ENCODE results near the gene EIF2B2. TPM values are rescaled to one million over a fixed set of nuclear protein-coding genes. Genes with fewer than 3 reads are reported as not detected.

EIF2B2 gene
- total and polyA plus RNA-seq, 10 of the 15 experiments (the other 5 are each of a cell fraction or from before 2014, with no cell fraction given) = 17.4 to 168 (median 65.5) TPM

- TF ChIP-seq ZBTB11 (CRISPR knock-in tag; IDR thresholded peaks at IDR 0.05) = no peak
- TF ChIP-seq RBBP5 (conservative IDR thresholded peaks at IDR 0.05) = no peak
- TF ChIP-seq USF2 (IDR thresholded peaks at IDR 0.05; ENCODE audit: borderline replicate concordance, low read depth, low read length) = no peak
- TF ChIP-seq SKIL (IDR thresholded peaks at IDR 0.05; ENCODE audit: low read depth, poor library complexity, severe bottlenecking) = no peak
These were observed 46.8 kb upstream of the EIF2B2 start (continued) for GRCh38 chr14:74956027-74956279.

All from GM12878 (cell line).